ENCODE measurements around the gene SLC49A3. TPM values are rescaled to one million over a fixed set of nuclear protein-coding genes. Genes with fewer than 3 reads are reported as not detected.

The SLC49A3 gene
- total and polyA plus RNA-seq, 2 of the 13 experiments (the other 11 are each of a cell fraction or from before 2014, with no cell fraction given): 0.07 to 0.17 TPM

DNA sequence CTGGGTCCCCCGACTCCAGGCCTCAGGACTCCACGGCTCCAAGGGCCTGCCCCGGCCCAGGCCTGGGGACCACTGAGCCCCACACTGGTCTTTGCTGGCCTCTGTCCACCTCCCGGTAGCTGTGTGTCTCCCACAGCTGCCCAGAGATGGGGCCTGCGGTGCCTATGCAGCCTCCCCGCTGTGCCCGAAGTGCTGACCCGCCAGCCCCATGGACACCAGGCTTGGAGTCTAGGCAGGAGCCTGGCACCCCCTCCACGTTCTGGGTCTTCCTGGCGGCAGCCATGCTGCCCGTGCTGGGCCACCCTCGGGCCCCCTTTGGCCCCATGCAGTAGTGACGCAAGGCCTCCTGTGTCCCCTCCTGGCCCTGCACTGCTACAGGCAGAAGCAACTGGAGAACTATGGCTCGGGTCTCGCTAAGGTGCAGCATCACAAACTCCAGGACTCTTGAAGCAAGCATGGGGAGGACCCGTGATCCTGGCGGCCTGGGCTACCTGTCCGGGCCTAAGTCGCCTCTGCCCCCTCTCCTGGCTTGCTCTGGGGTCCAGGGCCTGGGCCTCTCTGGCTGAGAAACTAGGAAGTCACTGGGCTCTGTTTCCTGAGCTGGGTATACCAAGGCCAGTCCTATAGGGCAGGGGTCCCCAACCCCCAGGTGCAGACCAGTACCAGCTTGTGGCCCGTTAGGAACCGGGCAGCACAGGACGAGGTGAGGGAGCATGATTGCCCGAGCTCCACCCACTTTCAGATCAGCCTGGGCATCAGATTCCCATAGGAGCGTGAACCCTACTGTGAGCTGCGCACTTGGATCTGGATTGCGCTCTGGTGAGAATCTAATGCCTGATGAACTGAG is 13.7 kb downstream of the SLC49A3 start (continued):
- TF ChIP-seq, protein P1, sequence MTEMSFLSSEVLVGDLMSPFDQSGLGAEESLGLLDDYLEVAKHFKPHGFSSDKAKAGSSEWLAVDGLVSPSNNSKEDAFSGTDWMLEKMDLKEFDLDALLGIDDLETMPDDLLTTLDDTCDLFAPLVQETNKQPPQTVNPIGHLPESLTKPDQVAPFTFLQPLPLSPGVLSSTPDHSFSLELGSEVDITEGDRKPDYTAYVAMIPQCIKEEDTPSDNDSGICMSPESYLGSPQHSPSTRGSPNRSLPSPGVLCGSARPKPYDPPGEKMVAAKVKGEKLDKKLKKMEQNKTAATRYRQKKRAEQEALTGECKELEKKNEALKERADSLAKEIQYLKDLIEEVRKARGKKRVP (CRISPR knock-in tag; IDR thresholded peaks at IDR 0.05): peak in 1 of 2 experiments; percentile 34; a peak in 1 of 4 replicates
- no peak for TF ChIP-seq SAP130 (CRISPR knock-in tag; IDR thresholded peaks at IDR 0.05; ENCODE audit: low read depth)
- TF ChIP-seq ZNF713 (CRISPR knock-in tag; IDR thresholded peaks at IDR 0.05): no peak
- TF ChIP-seq HOXA5 (CRISPR knock-in tag; IDR thresholded peaks at IDR 0.05): no peak
- TF ChIP-seq ZC3H4 (CRISPR knock-in tag; IDR thresholded peaks at IDR 0.05; ENCODE audit: borderline replicate concordance): 0 out of 2 replicates have a peak, but pooled peaks have one; percentile 36
- 0 out of 2 replicates have a peak, but pooled peaks have one; percentile 12 for TF ChIP-seq NFYC (CRISPR knock-in tag; IDR thresholded peaks at IDR 0.05)
- TF ChIP-seq SP1 (IDR thresholded peaks at IDR 0.05): no peak
- TF ChIP-seq SP1 (CRISPR knock-in tag; IDR thresholded peaks at IDR 0.05): 0 out of 2 replicates have a peak, but pooled peaks have one; percentile 12
- 0 out of 2 replicates have a peak, but pooled peaks have one; percentile 46 for TF ChIP-seq HNRNPL (IDR thresholded peaks at IDR 0.05; ENCODE audit: low read depth, low read length)
- TF ChIP-seq RFX3 (CRISPR knock-in tag; IDR thresholded peaks at IDR 0.05): no peak
- no peak for TF ChIP-seq XRCC5 (optimal IDR thresholded peaks at IDR 0.05; ENCODE audit: low read length)
- peak; percentile 34; the same call in 1 of the 2 replicates for TF ChIP-seq ZFP41 (CRISPR knock-in tag; IDR thresholded peaks at IDR 0.05; ENCODE audit: borderline replicate concordance)
- TF ChIP-seq, protein P2, sequence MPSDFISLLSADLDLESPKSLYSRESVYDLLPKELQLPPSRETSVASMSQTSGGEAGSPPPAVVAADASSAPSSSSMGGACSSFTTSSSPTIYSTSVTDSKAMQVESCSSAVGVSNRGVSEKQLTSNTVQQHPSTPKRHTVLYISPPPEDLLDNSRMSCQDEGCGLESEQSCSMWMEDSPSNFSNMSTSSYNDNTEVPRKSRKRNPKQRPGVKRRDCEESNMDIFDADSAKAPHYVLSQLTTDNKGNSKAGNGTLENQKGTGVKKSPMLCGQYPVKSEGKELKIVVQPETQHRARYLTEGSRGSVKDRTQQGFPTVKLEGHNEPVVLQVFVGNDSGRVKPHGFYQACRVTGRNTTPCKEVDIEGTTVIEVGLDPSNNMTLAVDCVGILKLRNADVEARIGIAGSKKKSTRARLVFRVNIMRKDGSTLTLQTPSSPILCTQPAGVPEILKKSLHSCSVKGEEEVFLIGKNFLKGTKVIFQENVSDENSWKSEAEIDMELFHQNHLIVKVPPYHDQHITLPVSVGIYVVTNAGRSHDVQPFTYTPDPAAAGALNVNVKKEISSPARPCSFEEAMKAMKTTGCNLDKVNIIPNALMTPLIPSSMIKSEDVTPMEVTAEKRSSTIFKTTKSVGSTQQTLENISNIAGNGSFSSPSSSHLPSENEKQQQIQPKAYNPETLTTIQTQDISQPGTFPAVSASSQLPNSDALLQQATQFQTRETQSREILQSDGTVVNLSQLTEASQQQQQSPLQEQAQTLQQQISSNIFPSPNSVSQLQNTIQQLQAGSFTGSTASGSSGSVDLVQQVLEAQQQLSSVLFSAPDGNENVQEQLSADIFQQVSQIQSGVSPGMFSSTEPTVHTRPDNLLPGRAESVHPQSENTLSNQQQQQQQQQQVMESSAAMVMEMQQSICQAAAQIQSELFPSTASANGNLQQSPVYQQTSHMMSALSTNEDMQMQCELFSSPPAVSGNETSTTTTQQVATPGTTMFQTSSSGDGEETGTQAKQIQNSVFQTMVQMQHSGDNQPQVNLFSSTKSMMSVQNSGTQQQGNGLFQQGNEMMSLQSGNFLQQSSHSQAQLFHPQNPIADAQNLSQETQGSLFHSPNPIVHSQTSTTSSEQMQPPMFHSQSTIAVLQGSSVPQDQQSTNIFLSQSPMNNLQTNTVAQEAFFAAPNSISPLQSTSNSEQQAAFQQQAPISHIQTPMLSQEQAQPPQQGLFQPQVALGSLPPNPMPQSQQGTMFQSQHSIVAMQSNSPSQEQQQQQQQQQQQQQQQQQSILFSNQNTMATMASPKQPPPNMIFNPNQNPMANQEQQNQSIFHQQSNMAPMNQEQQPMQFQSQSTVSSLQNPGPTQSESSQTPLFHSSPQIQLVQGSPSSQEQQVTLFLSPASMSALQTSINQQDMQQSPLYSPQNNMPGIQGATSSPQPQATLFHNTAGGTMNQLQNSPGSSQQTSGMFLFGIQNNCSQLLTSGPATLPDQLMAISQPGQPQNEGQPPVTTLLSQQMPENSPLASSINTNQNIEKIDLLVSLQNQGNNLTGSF (CRISPR knock-in tag; IDR thresholded peaks at IDR 0.05): no peak
- no peak for TF ChIP-seq ZNF720 (CRISPR knock-in tag; IDR thresholded peaks at IDR 0.05)
- no peak for TF ChIP-seq SRSF1 (optimal IDR thresholded peaks at IDR 0.05; ENCODE audit: low read depth, low read length)
